ENCODE data around the gene SLC17A9. TPM values are rescaled to one million over a fixed set of nuclear protein-coding genes. Genes with fewer than 3 reads are reported as not detected.

The SLC17A9 gene
- total RNA-seq, 3 donors from 2014 or later = 6.8 to 16.1 (median 13.3) TPM

DNA sequence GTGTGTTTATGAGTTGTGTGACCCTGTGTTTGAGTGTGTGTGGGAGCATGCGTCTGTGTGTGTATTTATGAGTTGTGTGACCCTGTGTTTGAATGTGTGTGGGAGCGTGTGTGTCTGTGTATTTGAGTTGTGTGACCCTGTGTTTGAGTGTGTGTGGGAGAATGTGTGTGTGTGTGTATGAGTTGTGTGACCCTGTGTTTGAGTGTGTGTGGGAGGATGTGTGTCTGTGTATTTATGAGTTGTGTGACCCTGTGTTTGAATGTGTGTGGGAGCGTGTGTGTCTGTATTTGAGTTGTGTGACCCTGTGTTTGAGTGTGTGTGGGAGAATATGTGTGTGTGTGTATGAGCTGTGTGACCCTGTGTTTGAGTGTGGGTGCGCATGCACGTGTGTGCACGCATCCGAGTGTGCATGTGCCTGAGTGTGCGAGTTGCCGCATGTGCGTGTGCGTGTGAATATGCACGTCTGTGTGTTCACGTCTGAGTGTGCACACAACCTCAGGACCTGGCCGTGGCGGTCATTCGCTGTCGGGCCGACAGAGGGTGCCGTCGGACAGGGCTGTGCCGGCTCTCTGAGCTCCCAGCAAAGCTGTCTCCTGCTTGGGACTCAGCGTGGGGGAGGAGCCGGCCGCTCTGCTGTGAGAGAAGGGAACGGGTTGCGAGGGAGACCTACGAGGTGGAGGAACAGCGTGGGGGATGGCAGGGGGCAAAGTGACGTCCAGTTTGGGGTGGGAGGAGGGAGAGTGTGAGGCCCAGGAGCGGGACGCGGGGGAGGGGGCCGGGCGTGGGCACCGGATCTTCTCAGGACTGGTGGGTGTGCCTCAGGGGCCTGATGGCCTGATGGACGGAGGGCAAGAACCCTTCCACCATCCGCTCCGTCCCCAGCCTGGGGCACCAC lies 19.7 kb downstream of the SLC17A9 start:
- H3K9me3 Mint-ChIP-seq = no peaks in the 10 kb centered on the region
- H3K36me3 Mint-ChIP-seq (ENCODE audit: insufficient read depth) = no peaks in the 10 kb centered on the region
- peaks cover 43% of the 10 kb centered on the region for H3K27me3 Mint-ChIP-seq (ENCODE audit: low read depth)
- peak overlapping the region; percentile 67 for H3K4me3 Mint-ChIP-seq
- DNase-seq = peak; percentile 85
- ATAC-seq = peak; percentile 97 to 98
- H3K4me1 Mint-ChIP-seq (ENCODE audit: low read depth) = peaks cover 15% of the 10 kb centered on the region

GRCh38 chr20:62972845-62973745 lies 20.6 kb downstream of the SLC17A9 start:
- Mint-ChIP-seq H3K4me3 (no peak overlapping the region), H3K9me3 (no peaks in the 10 kb centered on the region), H3K27me3 (ENCODE audit: low read depth) (peaks cover 45% of the 10 kb centered on the region), H3K36me3 (ENCODE audit: insufficient read depth) (no peaks in the 10 kb centered on the region), H3K4me1 (ENCODE audit: low read depth) (peaks cover 23% of the 10 kb centered on the region)
- DNase-seq = no peak
- ATAC-seq = peak; percentile 2 to 7

DNA sequence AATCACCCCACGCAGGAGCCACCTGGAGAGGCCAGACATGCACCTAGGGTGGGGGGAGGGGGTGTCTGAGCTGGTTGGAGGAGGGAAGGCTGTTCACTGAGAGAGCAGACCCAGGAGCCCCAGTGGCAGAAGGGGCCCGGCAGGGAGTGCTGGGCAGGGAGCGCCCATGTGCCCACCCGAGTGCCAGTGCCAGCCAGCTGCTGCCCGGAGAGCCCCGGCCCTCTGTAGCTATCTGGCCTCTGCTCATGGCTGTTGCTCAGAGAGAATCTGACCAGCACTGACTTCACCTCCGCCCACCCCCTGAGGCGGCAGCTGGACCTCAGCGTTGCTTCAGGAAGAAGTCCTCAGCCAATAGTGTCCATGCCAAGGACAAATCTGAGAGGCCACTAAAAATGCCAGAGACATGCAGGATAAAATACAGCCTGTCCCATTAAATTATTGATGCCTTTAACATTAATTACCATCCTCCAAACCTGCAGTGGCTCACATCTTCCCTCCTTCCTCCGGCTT lies 22.8 kb downstream of the SLC17A9 start:
- no peak for ATAC-seq

GRCh38 chr20:62975812-62976508 lies 23.5 kb downstream of the SLC17A9 start:
- H3K27me3 Mint-ChIP-seq (ENCODE audit: low read depth) = peaks cover 60% of the 10 kb centered on the region
- no peaks in the 10 kb centered on the region for H3K9me3 Mint-ChIP-seq
- DNase-seq (no peak), ATAC-seq (no peak)
- H3K36me3 Mint-ChIP-seq (ENCODE audit: insufficient read depth) = no peaks in the 10 kb centered on the region
- H3K4me1 Mint-ChIP-seq (ENCODE audit: low read depth) = peaks cover 42% of the 10 kb centered on the region
- H3K4me3 Mint-ChIP-seq = no peak overlapping the region

More for the DNA sequence above, 22.8 kb downstream of the SLC17A9 start:
- peaks cover 38% of the 10 kb centered on the region for H3K4me1 Mint-ChIP-seq (ENCODE audit: low read depth)
- H3K36me3 Mint-ChIP-seq (ENCODE audit: insufficient read depth) = no peaks in the 10 kb centered on the region
- peaks cover 57% of the 10 kb centered on the region for H3K27me3 Mint-ChIP-seq (ENCODE audit: low read depth)
- DNase-seq = no peak
- H3K4me3 Mint-ChIP-seq = no peak overlapping the region
- no peaks in the 10 kb centered on the region for H3K9me3 Mint-ChIP-seq

DNA sequence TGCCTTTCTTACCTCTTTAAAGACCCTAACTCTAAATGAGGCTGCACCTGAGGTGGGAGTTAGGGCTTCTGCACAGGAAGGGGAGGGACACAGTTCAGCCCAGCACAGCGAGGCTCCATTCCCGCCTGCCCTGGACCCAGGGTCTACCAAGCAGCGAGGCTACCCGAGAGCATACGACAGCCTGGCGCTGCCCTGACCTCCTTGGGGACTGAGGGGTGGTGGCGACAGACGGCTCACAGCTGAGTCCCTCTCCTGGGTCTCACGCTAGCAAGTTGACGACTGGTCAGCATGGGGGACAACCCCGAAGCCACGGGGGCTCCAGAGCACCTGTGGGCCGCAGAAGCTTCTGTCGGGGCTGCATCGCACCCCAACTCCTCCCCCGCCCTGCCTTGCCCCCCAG lies 24.4 kb downstream of the SLC17A9 start:
- ATAC-seq (no peak), DNase-seq (no peak)
- H3K36me3 Mint-ChIP-seq (ENCODE audit: insufficient read depth) = no peaks in the 10 kb centered on the region
- H3K4me1 Mint-ChIP-seq (ENCODE audit: low read depth) = peaks cover 43% of the 10 kb centered on the region
- H3K9me3 Mint-ChIP-seq = no peaks in the 10 kb centered on the region
- H3K27me3 Mint-ChIP-seq (ENCODE audit: low read depth) = peaks cover 56% of the 10 kb centered on the region
- no peak overlapping the region for H3K4me3 Mint-ChIP-seq

GRCh38 chr20:62977613-62978560 lies 25.4 kb downstream of the SLC17A9 start:
- peak; percentile 79 for DNase-seq
- peaks cover 42% of the 10 kb centered on the region for H3K4me1 Mint-ChIP-seq (ENCODE audit: low read depth)
- ATAC-seq = peak; percentile 75 to 78
- no peaks in the 10 kb centered on the region for H3K36me3 Mint-ChIP-seq (ENCODE audit: insufficient read depth)
- no peaks in the 10 kb centered on the region for H3K9me3 Mint-ChIP-seq
- peaks cover 51% of the 10 kb centered on the region for H3K27me3 Mint-ChIP-seq (ENCODE audit: low read depth)
- peak overlapping the region; percentile 56 for H3K4me3 Mint-ChIP-seq

- no peak overlapping the region for H3K4me3 Mint-ChIP-seq
- no peaks in the 10 kb centered on the region for H3K9me3 Mint-ChIP-seq
- H3K4me1 Mint-ChIP-seq (ENCODE audit: low read depth) = peaks cover 42% of the 10 kb centered on the region
- no peaks in the 10 kb centered on the region for H3K36me3 Mint-ChIP-seq (ENCODE audit: insufficient read depth)
- ATAC-seq (no peak), DNase-seq (no peak)
- H3K27me3 Mint-ChIP-seq (ENCODE audit: low read depth) = peaks cover 49% of the 10 kb centered on the region
Observed at GRCh38 chr20:62978561-62978943, 26.0 kb downstream of the SLC17A9 start.

GRCh38 chr20:62979310-62979709 lies 26.8 kb downstream of the SLC17A9 start:
- Mint-ChIP-seq H3K9me3 (no peaks in the 10 kb centered on the region), H3K27me3 (ENCODE audit: low read depth) (peaks cover 41% of the 10 kb centered on the region), H3K36me3 (ENCODE audit: insufficient read depth) (no peaks in the 10 kb centered on the region), H3K4me3 (no peak overlapping the region), H3K4me1 (ENCODE audit: low read depth) (peaks cover 43% of the 10 kb centered on the region)
- ATAC-seq = no peak
- no peak for DNase-seq

DNA sequence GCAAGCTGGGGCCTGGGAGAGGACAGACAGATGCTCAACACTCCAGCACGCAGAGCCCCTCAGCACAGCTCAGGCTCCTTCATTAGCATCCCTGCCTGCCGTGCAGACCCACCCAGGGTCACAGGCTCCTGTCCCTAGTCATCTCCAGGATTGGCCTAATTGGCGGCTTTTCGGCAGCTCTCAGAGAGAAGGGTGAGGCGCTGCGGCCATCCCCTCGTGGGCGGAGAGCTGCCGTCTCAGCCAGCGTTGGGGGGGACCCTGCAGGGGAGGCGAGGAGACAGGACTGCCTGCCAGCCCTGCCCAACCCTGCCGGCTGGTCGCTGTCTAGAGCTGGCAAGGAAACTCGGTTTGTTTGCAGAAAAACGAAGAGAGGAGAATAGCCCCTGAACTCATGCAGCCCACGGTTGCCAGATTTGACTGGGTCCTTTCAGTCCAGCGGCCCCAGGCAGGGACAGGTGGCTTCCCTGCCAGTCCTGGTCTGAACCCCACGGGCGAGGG lies 27.4 kb downstream of the SLC17A9 start:
- DNase-seq (no peak), ATAC-seq (no peak)
- no peak overlapping the region for H3K4me3 Mint-ChIP-seq
- H3K9me3 Mint-ChIP-seq = no peaks in the 10 kb centered on the region
- no peaks in the 10 kb centered on the region for H3K36me3 Mint-ChIP-seq (ENCODE audit: insufficient read depth)
- peaks cover 35% of the 10 kb centered on the region for H3K27me3 Mint-ChIP-seq (ENCODE audit: low read depth)
- H3K4me1 Mint-ChIP-seq (ENCODE audit: low read depth) = peaks cover 43% of the 10 kb centered on the region

- peaks cover 34% of the 10 kb centered on the region for H3K27me3 Mint-ChIP-seq (ENCODE audit: low read depth)
- ATAC-seq (no peak), DNase-seq (no peak)
- no peaks in the 10 kb centered on the region for H3K9me3 Mint-ChIP-seq
- H3K4me3 Mint-ChIP-seq = no peak overlapping the region
- H3K36me3 Mint-ChIP-seq (ENCODE audit: insufficient read depth) = no peaks in the 10 kb centered on the region
- peaks cover 43% of the 10 kb centered on the region for H3K4me1 Mint-ChIP-seq (ENCODE audit: low read depth)
Observed at GRCh38 chr20:62980380-62980960, 28.0 kb downstream of the SLC17A9 start.

GRCh38 chr20:62980970-62981369 lies 28.5 kb downstream of the SLC17A9 start:
- H3K4me3 Mint-ChIP-seq = no peak overlapping the region
- peaks cover 43% of the 10 kb centered on the region for H3K4me1 Mint-ChIP-seq (ENCODE audit: low read depth)
- H3K36me3 Mint-ChIP-seq (ENCODE audit: insufficient read depth) = no peaks in the 10 kb centered on the region
- DNase-seq (peak; percentile 23), ATAC-seq (peak; percentile 26 to 41)
- no peaks in the 10 kb centered on the region for H3K9me3 Mint-ChIP-seq
- H3K27me3 Mint-ChIP-seq (ENCODE audit: low read depth) = peaks cover 34% of the 10 kb centered on the region

GRCh38 chr20:62982124-62983075 lies 29.9 kb downstream of the SLC17A9 start:
- H3K27me3 Mint-ChIP-seq (ENCODE audit: low read depth) = peaks cover 33% of the 10 kb centered on the region
- no peak for DNase-seq
- no peak for ATAC-seq
- no peak overlapping the region for H3K4me3 Mint-ChIP-seq
- H3K4me1 Mint-ChIP-seq (ENCODE audit: low read depth) = peaks cover 38% of the 10 kb centered on the region
- H3K36me3 Mint-ChIP-seq (ENCODE audit: insufficient read depth) = no peaks in the 10 kb centered on the region
- no peaks in the 10 kb centered on the region for H3K9me3 Mint-ChIP-seq
